PC-3 (cell line): Measurements from ENCODE around the gene ABCA7.

Experiments used
- EZH2 ChIP-seq: fragments of 300-600 bp; sonication (generic); IDR thresholded peaks from one replicate; pipeline ENCODE4 v1.6.1; 2017; ENCODE audit warnings: antibody characterized with exemption, mild to moderate bottlenecking, low read length; ENCODE audit not compliant: unreplicated experiment
- TF ChIP-seq, protein P1 (sequence below): fragments of 300-600 bp; sonication (generic); conservative IDR thresholded peaks from 2 replicates; pipeline ENCODE4 v1.5.1; 2017; ENCODE audit warnings: antibody characterized with exemption, low read depth, mild to moderate bottlenecking, low read length

DNA sequence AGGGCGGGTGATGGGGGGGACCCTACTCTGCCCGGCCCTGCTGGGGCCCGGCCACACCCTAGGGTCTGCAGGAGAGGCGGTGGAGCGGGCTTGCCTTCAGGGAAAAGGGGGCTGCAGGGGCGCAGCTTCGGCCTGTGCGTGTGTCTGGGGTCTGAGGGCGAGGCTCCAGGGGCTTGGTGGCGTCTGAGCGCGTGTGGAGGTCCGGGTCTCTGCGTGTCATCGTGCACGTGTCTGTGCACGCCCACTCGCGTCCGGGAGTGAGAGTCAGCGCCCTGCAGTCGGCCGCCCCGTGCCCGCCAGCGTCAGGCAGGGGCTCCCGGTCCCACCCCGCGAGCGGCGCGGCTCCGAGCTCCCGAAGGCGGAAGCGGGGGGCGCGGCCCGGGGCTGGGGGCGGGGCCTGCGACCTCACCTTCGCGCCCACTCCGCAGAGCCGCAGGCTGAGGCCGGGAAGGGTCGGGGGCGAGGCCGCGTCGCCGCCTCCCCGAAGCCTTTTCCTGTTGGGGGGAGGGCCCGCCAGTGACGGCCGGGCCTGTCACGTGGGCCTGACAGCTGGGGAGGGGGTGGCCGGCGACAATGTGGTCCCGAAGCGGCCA is 26.9 kb downstream of the ABCA7 start, which contains the start of gene ARHGAP45:
- TF ChIP-seq, protein P1, sequence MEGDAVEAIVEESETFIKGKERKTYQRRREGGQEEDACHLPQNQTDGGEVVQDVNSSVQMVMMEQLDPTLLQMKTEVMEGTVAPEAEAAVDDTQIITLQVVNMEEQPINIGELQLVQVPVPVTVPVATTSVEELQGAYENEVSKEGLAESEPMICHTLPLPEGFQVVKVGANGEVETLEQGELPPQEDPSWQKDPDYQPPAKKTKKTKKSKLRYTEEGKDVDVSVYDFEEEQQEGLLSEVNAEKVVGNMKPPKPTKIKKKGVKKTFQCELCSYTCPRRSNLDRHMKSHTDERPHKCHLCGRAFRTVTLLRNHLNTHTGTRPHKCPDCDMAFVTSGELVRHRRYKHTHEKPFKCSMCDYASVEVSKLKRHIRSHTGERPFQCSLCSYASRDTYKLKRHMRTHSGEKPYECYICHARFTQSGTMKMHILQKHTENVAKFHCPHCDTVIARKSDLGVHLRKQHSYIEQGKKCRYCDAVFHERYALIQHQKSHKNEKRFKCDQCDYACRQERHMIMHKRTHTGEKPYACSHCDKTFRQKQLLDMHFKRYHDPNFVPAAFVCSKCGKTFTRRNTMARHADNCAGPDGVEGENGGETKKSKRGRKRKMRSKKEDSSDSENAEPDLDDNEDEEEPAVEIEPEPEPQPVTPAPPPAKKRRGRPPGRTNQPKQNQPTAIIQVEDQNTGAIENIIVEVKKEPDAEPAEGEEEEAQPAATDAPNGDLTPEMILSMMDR = no peak
- no peak for TF ChIP-seq EZH2
